SK-N-SH (cell line): ENCODE results near the gene VIPR2.

Experiments
- CHD2 ChIP-seq: fragments of 150-350 bp; IDR thresholded peaks from 2 replicates; pipeline ENCODE4 v1.6.1; 2018; ENCODE audit warnings: low read length; ENCODE audit not compliant: partially characterized antibody
- JUND ChIP-seq: IDR thresholded peaks from 2 replicates; pipeline ENCODE4 v1.4.0; 2012
- POLR2AphosphoS5 ChIP-seq: IDR thresholded peaks from 2 replicates; pipeline ENCODE4 v1.6.1; 2012; ENCODE audit warnings: low read depth, low read length
- TEAD4 ChIP-seq: IDR thresholded peaks from 2 replicates; pipeline ENCODE4 v1.4.0; 2012; ENCODE audit warnings: mild to moderate bottlenecking, borderline replicate concordance; ENCODE audit not compliant: insufficient read depth
- TF ChIP-seq, protein P1 (sequence below): IDR thresholded peaks from 2 replicates; pipeline ENCODE4; 2012
- TF ChIP-seq, protein P2 (sequence below): fragments of 200-600 bp; sonication (generic); IDR thresholded peaks from 2 replicates; pipeline ENCODE4 v1.6.1; 2017; ENCODE audit warnings: antibody characterized with exemption, mild to moderate bottlenecking, moderate library complexity

DNA sequence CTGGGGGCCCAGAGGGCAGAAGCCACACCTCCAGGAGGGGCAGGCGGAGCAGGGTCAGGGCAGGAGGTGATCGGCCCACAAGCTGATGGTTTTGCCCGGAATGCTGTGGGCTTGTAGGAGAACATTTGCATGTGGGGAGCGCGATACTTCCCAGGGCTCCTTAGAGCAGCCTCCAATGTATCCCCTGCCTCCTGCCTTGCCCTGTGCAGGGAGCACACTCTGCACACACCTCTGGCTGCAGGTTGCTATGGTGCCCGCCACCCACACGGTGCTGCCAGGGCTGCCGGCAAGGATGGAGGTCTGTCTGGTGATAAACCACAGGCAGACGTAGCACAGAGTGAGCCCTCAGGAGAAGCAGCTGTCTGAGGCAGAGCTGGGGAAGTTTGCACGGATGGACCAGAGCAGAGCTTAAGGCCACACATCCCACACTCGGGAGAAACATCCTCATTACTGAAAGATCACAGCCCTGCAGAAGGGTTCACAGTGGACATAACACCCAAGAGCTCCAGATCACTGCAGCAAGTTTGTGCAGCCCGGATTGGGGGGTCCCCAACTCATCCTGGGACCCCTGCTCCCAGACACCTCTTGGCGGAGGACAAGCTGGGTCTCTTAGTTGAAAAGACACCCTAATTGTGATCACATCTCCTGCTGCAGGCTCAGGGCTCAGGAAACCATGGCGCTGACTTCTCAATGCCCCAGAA, 41.8 kb downstream of the VIPR2 start:
- TF ChIP-seq JUND (no peak), TEAD4 (no peak), POLR2AphosphoS5 (no peak), CHD2 (no peak)
- TF ChIP-seq, protein P1, sequence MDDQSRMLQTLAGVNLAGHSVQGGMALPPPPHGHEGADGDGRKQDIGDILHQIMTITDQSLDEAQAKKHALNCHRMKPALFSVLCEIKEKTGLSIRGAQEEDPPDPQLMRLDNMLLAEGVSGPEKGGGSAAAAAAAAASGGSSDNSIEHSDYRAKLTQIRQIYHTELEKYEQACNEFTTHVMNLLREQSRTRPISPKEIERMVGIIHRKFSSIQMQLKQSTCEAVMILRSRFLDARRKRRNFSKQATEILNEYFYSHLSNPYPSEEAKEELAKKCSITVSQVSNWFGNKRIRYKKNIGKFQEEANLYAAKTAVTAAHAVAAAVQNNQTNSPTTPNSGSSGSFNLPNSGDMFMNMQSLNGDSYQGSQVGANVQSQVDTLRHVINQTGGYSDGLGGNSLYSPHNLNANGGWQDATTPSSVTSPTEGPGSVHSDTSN = no peak
- TF ChIP-seq, protein P2, sequence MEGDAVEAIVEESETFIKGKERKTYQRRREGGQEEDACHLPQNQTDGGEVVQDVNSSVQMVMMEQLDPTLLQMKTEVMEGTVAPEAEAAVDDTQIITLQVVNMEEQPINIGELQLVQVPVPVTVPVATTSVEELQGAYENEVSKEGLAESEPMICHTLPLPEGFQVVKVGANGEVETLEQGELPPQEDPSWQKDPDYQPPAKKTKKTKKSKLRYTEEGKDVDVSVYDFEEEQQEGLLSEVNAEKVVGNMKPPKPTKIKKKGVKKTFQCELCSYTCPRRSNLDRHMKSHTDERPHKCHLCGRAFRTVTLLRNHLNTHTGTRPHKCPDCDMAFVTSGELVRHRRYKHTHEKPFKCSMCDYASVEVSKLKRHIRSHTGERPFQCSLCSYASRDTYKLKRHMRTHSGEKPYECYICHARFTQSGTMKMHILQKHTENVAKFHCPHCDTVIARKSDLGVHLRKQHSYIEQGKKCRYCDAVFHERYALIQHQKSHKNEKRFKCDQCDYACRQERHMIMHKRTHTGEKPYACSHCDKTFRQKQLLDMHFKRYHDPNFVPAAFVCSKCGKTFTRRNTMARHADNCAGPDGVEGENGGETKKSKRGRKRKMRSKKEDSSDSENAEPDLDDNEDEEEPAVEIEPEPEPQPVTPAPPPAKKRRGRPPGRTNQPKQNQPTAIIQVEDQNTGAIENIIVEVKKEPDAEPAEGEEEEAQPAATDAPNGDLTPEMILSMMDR = no peak
